ENCODE results near the gene HEATR3.

The HEATR3 gene

GRCh38 chr16:50099957-50100648, 34.3 kb downstream of the HEATR3 start:
- no peaks in the 10 kb centered on the region for H3K9me3 ChIP-seq (ENCODE audit: control insufficient read depth in 2 of 2, low read length in 2 of 2)
- no peak overlapping the region for H3K9ac ChIP-seq (ENCODE audit: low read length in 2 of 2)
- no peak overlapping the region for H3K27ac ChIP-seq (ENCODE audit: low read length)
- H3K4me3 ChIP-seq (ENCODE audit: low read length in 2 of 2) = no peak overlapping the region
- H3K36me3 ChIP-seq (ENCODE audit: control insufficient read depth in 2 of 2, insufficient read depth in 2 of 2, low read length in 2 of 2) = peaks cover 5 to 32% of the 10 kb centered on the region in 2 donors
- no peaks in the 10 kb centered on the region for H3K4me1 ChIP-seq (ENCODE audit: control insufficient read depth, insufficient read depth, low read length)
- no peaks in the 10 kb centered on the region for H3K27me3 ChIP-seq (ENCODE audit: control insufficient read depth in 1 of 2, insufficient read depth in 2 of 2, low read length in 2 of 2)

GRCh38 chr16:50102051-50102746, 36.4 kb downstream of the HEATR3 start:
- Histone ChIP-seq H3K4me3 (ENCODE audit: low read length in 2 of 2) (no peak overlapping the region), H3K27ac (ENCODE audit: low read length) (no peak overlapping the region), H3K27me3 (ENCODE audit: control insufficient read depth in 1 of 2, insufficient read depth in 2 of 2, low read length in 2 of 2) (no peaks in the 10 kb centered on the region), H3K9ac (ENCODE audit: low read length in 2 of 2) (no peak overlapping the region), H3K9me3 (ENCODE audit: control insufficient read depth in 2 of 2, low read length in 2 of 2) (no peaks in the 10 kb centered on the region), H3K36me3 (ENCODE audit: control insufficient read depth in 2 of 2, insufficient read depth in 2 of 2, low read length in 2 of 2) (peaks cover 16 to 28% of the 10 kb centered on the region in 2 donors), H3K4me1 (ENCODE audit: control insufficient read depth, insufficient read depth, low read length) (no peaks in the 10 kb centered on the region)

DNA sequence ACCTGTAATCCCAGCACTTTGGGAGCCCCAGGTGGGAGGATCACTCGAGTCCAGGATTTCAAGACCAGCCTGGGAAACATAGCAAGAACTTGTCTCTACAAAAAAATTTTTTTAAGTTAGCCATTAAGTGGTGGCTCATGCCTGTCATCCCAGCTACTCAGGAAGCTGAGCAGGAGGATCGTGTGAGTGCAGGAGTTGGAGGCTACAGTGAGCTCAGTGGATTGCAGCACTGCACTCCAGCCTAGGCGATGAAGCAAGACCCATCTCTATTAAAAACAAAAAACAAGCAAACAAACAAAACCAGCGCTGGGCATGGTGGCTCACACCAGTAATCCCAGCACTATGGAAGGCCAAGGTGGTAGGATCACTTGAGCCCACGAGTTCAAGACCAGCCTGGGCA, 38.0 kb downstream of the HEATR3 start:
- Histone ChIP-seq H3K9me3 (ENCODE audit: control insufficient read depth in 2 of 2, low read length in 2 of 2) (no peaks in the 10 kb centered on the region), H3K27me3 (ENCODE audit: control insufficient read depth in 1 of 2, insufficient read depth in 2 of 2, low read length in 2 of 2) (no peaks in the 10 kb centered on the region), H3K4me3 (ENCODE audit: low read length in 2 of 2) (no peak overlapping the region), H3K36me3 (ENCODE audit: control insufficient read depth in 2 of 2, insufficient read depth in 2 of 2, low read length in 2 of 2) (peaks cover 18 to 28% of the 10 kb centered on the region in 2 donors), H3K9ac (ENCODE audit: low read length in 2 of 2) (no peak overlapping the region), H3K27ac (ENCODE audit: low read length) (no peak overlapping the region), H3K4me1 (ENCODE audit: control insufficient read depth, insufficient read depth, low read length) (no peaks in the 10 kb centered on the region)

DNA sequence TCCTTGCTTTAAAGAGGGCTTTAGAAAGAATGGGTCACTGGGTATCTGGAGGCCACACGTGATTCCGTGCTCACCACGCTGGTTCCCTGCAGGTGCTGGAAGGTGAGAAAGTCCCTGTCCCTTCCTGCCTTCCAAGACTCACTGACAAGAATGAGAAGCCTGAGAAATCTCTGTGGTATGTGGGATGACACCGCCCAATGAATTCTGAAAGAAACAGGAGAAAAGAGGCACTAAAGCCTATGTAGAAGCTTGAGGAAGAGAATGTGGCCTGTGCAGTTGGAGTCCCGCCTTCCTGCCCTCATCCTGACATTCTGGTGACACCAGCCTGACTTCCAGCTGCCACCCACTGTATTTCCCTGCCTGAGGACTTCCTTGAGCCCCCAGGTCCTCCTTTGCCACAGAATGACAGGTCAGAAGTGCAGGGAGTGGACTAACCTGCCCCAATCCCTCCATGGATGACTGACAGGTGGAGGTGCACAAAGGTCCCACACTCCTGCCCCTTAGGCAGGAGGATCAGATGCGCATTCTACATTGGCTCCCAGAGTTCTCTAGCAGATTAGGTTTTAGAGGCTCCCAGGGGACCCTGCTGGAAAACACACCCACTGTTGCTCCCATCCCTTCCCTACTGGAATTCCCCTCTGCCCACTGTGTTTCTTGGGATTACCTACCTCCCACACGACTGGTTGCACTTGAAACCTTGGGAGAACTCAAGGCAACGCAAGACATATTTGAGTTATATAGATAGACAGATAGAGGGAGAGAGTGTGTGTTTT, 48.8 kb downstream of the HEATR3 start:
- Histone ChIP-seq H3K4me1 (ENCODE audit: control insufficient read depth, insufficient read depth, low read length) (no peaks in the 10 kb centered on the region), H3K9ac (ENCODE audit: low read length in 2 of 2) (no peak overlapping the region), H3K4me3 (ENCODE audit: low read length in 2 of 2) (no peak overlapping the region), H3K36me3 (ENCODE audit: control insufficient read depth in 2 of 2, insufficient read depth in 2 of 2, low read length in 2 of 2) (no peaks in the 10 kb centered on the region), H3K9me3 (ENCODE audit: control insufficient read depth in 2 of 2, low read length in 2 of 2) (no peaks in the 10 kb centered on the region), H3K27ac (ENCODE audit: low read length) (no peak overlapping the region), H3K27me3 (ENCODE audit: control insufficient read depth in 1 of 2, insufficient read depth in 2 of 2, low read length in 2 of 2) (peaks cover 0 to 2% of the 10 kb centered on the region in 2 donors)

DNA sequence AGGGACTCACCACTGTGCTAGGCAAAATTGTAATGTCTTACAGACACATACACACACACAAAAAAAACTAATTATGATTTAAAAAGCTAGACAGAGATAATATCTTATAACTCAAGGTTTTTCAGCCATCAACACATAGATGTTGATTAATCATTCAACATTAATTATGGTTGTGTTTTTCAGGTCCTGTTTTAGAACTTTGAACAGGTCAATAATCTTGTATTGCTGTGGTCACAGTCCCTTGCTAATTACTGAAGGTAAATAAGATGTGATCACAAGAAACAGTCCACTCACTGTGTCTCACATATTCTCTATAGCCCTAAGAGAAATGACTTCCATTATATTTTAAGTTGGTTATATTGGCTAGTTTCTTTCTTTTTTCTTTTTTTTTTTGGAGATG, 54.9 kb downstream of the HEATR3 start:
- Histone ChIP-seq H3K4me1 (ENCODE audit: control insufficient read depth, insufficient read depth, low read length) (no peaks in the 10 kb centered on the region), H3K36me3 (ENCODE audit: control insufficient read depth in 2 of 2, insufficient read depth in 2 of 2, low read length in 2 of 2) (no peaks in the 10 kb centered on the region), H3K9me3 (ENCODE audit: control insufficient read depth in 2 of 2, low read length in 2 of 2) (no peaks in the 10 kb centered on the region), H3K4me3 (ENCODE audit: low read length in 2 of 2) (no peak overlapping the region), H3K27me3 (ENCODE audit: control insufficient read depth in 1 of 2, insufficient read depth in 2 of 2, low read length in 2 of 2) (no peaks in the 10 kb centered on the region), H3K9ac (ENCODE audit: low read length in 2 of 2) (no peak overlapping the region), H3K27ac (ENCODE audit: low read length) (no peak overlapping the region)

DNA sequence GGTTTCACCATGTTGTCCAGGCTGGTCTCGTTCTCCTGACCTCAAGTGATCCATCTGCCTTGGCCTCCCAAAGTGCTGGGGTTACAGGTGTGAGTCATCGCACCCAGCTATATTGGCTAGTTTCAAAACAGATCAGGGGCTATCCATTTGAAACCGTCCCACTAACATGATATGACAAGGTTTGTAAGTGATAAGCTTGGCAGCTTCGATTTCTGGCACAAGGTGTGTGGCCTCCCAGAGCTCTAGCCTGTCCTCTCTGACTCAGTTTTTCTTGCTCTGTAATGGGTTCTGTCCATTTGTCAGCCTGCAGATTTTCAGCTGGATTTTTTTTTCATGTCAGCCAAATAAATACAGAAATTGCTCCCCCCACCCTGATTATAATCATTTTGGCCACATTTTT, 55.5 kb downstream of the HEATR3 start:
- Histone ChIP-seq H3K27me3 (ENCODE audit: control insufficient read depth in 1 of 2, insufficient read depth in 2 of 2, low read length in 2 of 2) (no peaks in the 10 kb centered on the region), H3K27ac (ENCODE audit: low read length) (no peak overlapping the region), H3K9me3 (ENCODE audit: control insufficient read depth in 2 of 2, low read length in 2 of 2) (no peaks in the 10 kb centered on the region), H3K4me3 (ENCODE audit: low read length in 2 of 2) (no peak overlapping the region), H3K36me3 (ENCODE audit: control insufficient read depth in 2 of 2, insufficient read depth in 2 of 2, low read length in 2 of 2) (no peaks in the 10 kb centered on the region), H3K4me1 (ENCODE audit: control insufficient read depth, insufficient read depth, low read length) (no peaks in the 10 kb centered on the region), H3K9ac (ENCODE audit: low read length in 2 of 2) (no peak overlapping the region)

- H3K9ac ChIP-seq (ENCODE audit: low read length in 2 of 2) = no peak overlapping the region
- no peaks in the 10 kb centered on the region for H3K9me3 ChIP-seq (ENCODE audit: control insufficient read depth in 2 of 2, low read length in 2 of 2)
- no peaks in the 10 kb centered on the region for H3K27me3 ChIP-seq (ENCODE audit: control insufficient read depth in 1 of 2, insufficient read depth in 2 of 2, low read length in 2 of 2)
- no peak overlapping the region for H3K27ac ChIP-seq (ENCODE audit: low read length)
- H3K4me1 ChIP-seq (ENCODE audit: control insufficient read depth, insufficient read depth, low read length) = no peaks in the 10 kb centered on the region
- no peaks in the 10 kb centered on the region for H3K36me3 ChIP-seq (ENCODE audit: control insufficient read depth in 2 of 2, insufficient read depth in 2 of 2, low read length in 2 of 2)
- no peak overlapping the region for H3K4me3 ChIP-seq (ENCODE audit: low read length in 2 of 2)
These were observed 56.1 kb downstream of the HEATR3 start for GRCh38 chr16:50121721-50122445.

DNA sequence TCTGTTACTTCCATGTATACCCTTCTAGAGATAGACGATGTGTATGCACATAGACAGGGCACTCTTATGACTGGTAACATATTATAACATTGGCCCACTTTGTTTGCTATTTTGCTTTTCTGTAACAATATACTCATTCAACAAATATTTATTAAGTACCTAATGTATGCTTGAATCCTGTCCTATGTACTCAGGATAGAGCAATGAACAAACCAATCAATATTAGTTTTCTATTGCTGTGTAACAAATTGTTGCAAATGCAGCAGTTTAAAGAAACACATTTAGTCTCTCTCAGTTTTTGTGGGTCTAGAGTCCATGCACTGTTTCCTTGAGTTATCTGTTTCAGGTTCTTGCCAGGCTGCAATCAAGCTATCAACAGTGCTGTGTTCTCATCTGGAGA, 57.6 kb downstream of the HEATR3 start:
- no peaks in the 10 kb centered on the region for H3K36me3 ChIP-seq (ENCODE audit: control insufficient read depth in 2 of 2, insufficient read depth in 2 of 2, low read length in 2 of 2)

GRCh38 chr16:50124769-50125168, 59.0 kb downstream of the HEATR3 start:
- H3K27me3 ChIP-seq (ENCODE audit: control insufficient read depth in 1 of 2, insufficient read depth in 2 of 2, low read length in 2 of 2) = no peaks in the 10 kb centered on the region
- H3K4me3 ChIP-seq (ENCODE audit: low read length in 2 of 2) = no peak overlapping the region
- H3K4me1 ChIP-seq (ENCODE audit: control insufficient read depth, insufficient read depth, low read length) = no peaks in the 10 kb centered on the region
- H3K9ac ChIP-seq (ENCODE audit: low read length in 2 of 2) = no peak overlapping the region
- H3K9me3 ChIP-seq (ENCODE audit: control insufficient read depth in 2 of 2, low read length in 2 of 2) = no peaks in the 10 kb centered on the region
- no peak overlapping the region for H3K27ac ChIP-seq (ENCODE audit: low read length)
- no peaks in the 10 kb centered on the region for H3K36me3 ChIP-seq (ENCODE audit: control insufficient read depth in 2 of 2, insufficient read depth in 2 of 2, low read length in 2 of 2)

More for the DNA sequence above, 57.6 kb downstream of the HEATR3 start:
- no peak overlapping the region for H3K4me3 ChIP-seq (ENCODE audit: low read length in 2 of 2)
- H3K9me3 ChIP-seq (ENCODE audit: control insufficient read depth in 2 of 2, low read length in 2 of 2) = no peaks in the 10 kb centered on the region
- no peak overlapping the region for H3K27ac ChIP-seq (ENCODE audit: low read length)
- no peaks in the 10 kb centered on the region for H3K4me1 ChIP-seq (ENCODE audit: control insufficient read depth, insufficient read depth, low read length)
- H3K27me3 ChIP-seq (ENCODE audit: control insufficient read depth in 1 of 2, insufficient read depth in 2 of 2, low read length in 2 of 2) = no peaks in the 10 kb centered on the region
- no peak overlapping the region for H3K9ac ChIP-seq (ENCODE audit: low read length in 2 of 2)

DNA sequence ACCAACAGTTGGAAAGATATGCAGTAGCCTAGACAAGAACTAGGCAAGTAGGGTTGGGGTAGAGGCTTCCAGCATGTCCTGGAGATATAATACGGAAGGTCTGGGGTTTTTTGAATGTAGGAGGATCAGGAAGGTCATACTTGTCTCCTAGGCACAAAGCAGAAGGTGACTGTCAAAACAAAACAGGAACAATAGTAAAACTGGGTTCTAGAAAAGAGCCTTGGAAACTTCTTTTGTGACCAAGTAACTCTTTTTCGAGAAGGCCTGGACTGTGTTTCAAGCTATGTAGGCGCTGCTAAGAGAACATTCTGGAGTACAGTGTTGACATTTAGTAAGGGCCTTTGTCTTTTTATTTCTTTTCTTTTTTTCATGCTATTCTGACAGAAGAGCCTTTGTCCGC, 60.4 kb downstream of the HEATR3 start:
- Histone ChIP-seq H3K9ac (ENCODE audit: low read length in 2 of 2) (no peak overlapping the region), H3K4me3 (ENCODE audit: low read length in 2 of 2) (no peak overlapping the region), H3K9me3 (ENCODE audit: control insufficient read depth in 2 of 2, low read length in 2 of 2) (no peaks in the 10 kb centered on the region), H3K4me1 (ENCODE audit: control insufficient read depth, insufficient read depth, low read length) (no peaks in the 10 kb centered on the region), H3K27me3 (ENCODE audit: control insufficient read depth in 1 of 2, insufficient read depth in 2 of 2, low read length in 2 of 2) (no peaks in the 10 kb centered on the region), H3K27ac (ENCODE audit: low read length) (no peak overlapping the region), H3K36me3 (ENCODE audit: control insufficient read depth in 2 of 2, insufficient read depth in 2 of 2, low read length in 2 of 2) (no peaks in the 10 kb centered on the region)

Data from stomach smooth muscle (tissue), 2 donors.